Endothelial cell of umbilical vein (primary cell): ENCODE measurements around the gene RAB12.

Experiments
- CTCF ChIP-seq, 2 donors: IDR thresholded peaks; 1 replicate in 1 of 2; 2 replicates in 1 of 2; pipeline ENCODE4 v1.5.1; 2011; ENCODE audit warnings: low read length in 2 of 2, mild to moderate bottlenecking in 2 of 2, moderate library complexity in 2 of 2, control low read depth in 1 of 2, inconsistent platforms in 1 of 2, low read depth in 1 of 2; ENCODE audit not compliant: insufficient read depth in 1 of 2; ENCODE audit errors: extremely low read depth in 1 of 2
- EZH2 ChIP-seq: IDR thresholded peaks from 2 replicates; pipeline ENCODE4 v1.6.1; 2012; ENCODE audit warnings: borderline replicate concordance, low read depth, mild to moderate bottlenecking, moderate library complexity, low read length, inconsistent platforms; ENCODE audit not compliant: severe bottlenecking
- FOS ChIP-seq: IDR thresholded peaks from 2 replicates; pipeline ENCODE4 v1.6.1; 2011; ENCODE audit warnings: mild to moderate bottlenecking, low read length, moderate library complexity, borderline replicate concordance; ENCODE audit not compliant: insufficient read depth
- JUN ChIP-seq: IDR thresholded peaks from 2 replicates; pipeline ENCODE4 v1.6.1; 2011; ENCODE audit warnings: borderline replicate concordance, low read depth; ENCODE audit not compliant: insufficient read length, insufficient read depth

DNA sequence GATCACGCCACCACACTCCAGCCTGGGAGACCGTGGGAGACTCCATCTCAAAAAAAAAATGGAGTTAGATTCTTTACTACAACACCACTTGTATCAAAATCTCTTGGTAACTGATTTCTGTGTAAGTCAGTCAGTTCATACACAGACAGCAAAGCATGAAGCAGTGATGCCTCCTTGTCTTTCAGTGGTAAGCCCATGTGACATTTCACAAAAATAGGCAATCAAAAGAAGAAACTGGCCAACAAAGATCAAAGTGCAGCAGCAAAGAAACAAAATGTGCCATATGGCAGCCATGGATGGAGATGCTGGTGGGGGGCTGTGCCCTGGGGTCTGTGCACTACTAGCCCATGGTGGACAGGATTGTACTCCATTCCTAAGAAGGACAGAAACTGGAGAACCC is 6.7 kb upstream of the RAB12 start:
- TF ChIP-seq FOS (no peak), CTCF (IDR thresholded peaks at IDR 0.05; ENCODE audit: extremely low read depth in 1 of 2, insufficient read depth in 1 of 2, low read depth in 1 of 2, low read length in 2 of 2) (no peak), EZH2 (no peak), JUN (no peak)
